Measurements from ENCODE around the gene CTAGE9. TPM values are rescaled to one million over a fixed set of nuclear protein-coding genes. Genes with fewer than 3 reads are reported as not detected.

Gene CTAGE9
- total RNA-seq, 3 donors from 2014 or later = not detected

DNA sequence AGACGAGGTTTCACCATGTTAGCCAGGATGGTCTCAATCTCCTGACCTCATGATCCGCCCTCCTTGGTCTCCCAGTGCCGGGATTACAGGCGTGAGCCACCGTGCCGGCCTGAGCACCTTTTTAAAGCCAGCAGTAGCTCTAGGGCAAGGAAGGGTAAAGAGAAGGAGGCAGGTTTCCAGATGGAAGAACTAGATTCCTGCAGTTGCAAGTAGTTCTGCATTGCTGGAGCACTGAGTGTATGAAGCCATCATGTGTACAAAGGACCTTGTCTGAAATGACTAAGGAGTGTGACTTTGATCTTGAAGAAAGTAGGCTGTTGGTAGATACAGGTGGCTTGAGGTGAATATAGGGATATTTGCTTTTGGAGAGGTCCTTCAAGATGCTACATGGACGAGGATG, 13.9 kb downstream of the CTAGE9 start:
- intact Hi-C loops (cut with DNase I, micrococcal nuclease) = loop anchor here (5.0 to 10.0 kb wide), 2 partner anchors 215 to 218 kb away; no protein-coding TSS in a partner anchor
- H3K9me3 ChIP-seq = no peaks in the 10 kb centered on the region
- DNase-seq (no peak), ATAC-seq (no peak)
- no peaks in the 10 kb centered on the region for H3K36me3 ChIP-seq (ENCODE audit: low read depth)
- TF ChIP-seq, protein P1, sequence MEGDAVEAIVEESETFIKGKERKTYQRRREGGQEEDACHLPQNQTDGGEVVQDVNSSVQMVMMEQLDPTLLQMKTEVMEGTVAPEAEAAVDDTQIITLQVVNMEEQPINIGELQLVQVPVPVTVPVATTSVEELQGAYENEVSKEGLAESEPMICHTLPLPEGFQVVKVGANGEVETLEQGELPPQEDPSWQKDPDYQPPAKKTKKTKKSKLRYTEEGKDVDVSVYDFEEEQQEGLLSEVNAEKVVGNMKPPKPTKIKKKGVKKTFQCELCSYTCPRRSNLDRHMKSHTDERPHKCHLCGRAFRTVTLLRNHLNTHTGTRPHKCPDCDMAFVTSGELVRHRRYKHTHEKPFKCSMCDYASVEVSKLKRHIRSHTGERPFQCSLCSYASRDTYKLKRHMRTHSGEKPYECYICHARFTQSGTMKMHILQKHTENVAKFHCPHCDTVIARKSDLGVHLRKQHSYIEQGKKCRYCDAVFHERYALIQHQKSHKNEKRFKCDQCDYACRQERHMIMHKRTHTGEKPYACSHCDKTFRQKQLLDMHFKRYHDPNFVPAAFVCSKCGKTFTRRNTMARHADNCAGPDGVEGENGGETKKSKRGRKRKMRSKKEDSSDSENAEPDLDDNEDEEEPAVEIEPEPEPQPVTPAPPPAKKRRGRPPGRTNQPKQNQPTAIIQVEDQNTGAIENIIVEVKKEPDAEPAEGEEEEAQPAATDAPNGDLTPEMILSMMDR (IDR thresholded peaks at IDR 0.05) = no peak
- no peak overlapping the region for H3K4me3 ChIP-seq
- no peaks in the 10 kb centered on the region for H3K4me1 ChIP-seq (ENCODE audit: low read depth)

DNA sequence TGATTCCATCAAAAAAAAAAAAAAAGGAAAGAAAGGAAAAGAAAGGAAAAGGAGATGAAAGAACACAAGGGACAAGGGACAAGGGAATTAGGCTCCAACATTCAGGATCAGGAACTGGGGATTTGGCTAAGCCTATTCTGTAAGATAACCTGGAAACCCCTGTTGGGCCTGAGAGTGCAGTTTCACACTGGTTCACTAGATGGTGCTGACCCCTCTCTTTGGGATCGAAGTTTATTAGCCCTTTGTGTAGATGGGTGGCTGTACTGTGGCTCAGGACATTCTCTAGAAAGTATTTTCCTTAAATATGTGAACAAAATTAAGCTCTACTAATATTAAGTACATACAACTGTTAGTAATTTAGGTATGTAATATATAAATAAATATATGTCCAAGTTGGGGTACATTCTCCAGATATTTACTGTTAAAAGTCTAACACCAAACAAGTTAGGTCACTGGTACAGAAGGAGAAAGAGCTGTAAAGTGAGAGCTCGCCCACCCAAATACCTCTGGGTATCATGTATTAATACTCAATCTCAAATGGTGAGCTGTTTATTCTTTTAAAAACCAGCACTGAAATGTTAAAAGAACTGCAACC, 15.9 kb downstream of the CTAGE9 start:
- Histone ChIP-seq H3K4me3 (no peak overlapping the region), H3K4me1 (ENCODE audit: low read depth) (no peaks in the 10 kb centered on the region), H3K9me3 (no peaks in the 10 kb centered on the region), H3K36me3 (ENCODE audit: low read depth) (no peaks in the 10 kb centered on the region)
- TF ChIP-seq, protein P1 (IDR thresholded peaks at IDR 0.05) = peak; percentile 64
- peak; percentile 85 for ATAC-seq
- intact Hi-C loops (cut with DNase I, micrococcal nuclease) = loop anchor here (5.0 to 10.0 kb wide), 2 partner anchors 217 to 220 kb away; no protein-coding TSS in a partner anchor
- peak in 1 of 3 donors; percentile 66 for DNase-seq

DNA sequence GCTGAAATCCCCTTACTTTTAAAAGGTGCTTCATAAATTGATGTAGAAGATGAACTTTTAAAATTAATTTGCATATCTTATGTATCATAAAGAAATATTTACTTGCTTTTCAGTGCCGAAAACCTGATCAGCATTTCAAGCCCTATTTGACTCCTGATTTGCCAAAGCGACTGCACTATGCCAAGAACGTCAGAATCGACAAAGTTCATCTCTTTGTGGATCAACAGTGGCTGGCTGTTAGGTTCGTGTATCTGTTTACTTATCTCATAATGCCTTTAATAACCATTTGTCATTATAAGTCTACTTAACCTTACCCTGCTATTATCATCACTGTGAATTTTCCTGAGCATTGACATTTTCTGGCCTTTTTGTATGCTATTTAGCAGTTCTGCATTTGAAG, 17.4 kb downstream of the CTAGE9 start:
- TF ChIP-seq, protein P1 (IDR thresholded peaks at IDR 0.05) = no peak
- DNase-seq (no peak), ATAC-seq (no peak)
- Histone ChIP-seq H3K36me3 (ENCODE audit: low read depth) (no peaks in the 10 kb centered on the region), H3K4me3 (no peak overlapping the region), H3K9me3 (no peaks in the 10 kb centered on the region), H3K4me1 (ENCODE audit: low read depth) (no peaks in the 10 kb centered on the region)
- intact Hi-C loops (cut with DNase I, micrococcal nuclease) = loop anchor here in 1 of 2 donors (10.0 kb wide), 1 partner anchor 221 kb away; no protein-coding TSS in a partner anchor

DNA sequence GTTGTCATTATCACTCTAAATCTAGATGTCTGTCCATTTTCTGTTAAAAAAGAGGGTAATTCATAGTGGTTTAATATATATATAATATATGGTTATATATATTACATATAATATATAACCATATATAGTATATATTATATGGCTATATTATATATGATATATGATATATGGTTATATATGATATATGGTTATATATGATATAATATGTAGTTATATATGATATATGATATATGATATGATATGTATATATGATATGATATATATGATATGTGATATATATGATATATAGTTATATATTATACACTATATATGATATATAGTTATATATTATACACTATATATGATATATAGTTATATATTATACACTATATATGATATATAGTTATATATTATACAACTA, 18.2 kb downstream of the CTAGE9 start:
- Histone ChIP-seq H3K9me3 (no peaks in the 10 kb centered on the region), H3K4me3 (no peak overlapping the region), H3K36me3 (ENCODE audit: low read depth) (no peaks in the 10 kb centered on the region), H3K4me1 (ENCODE audit: low read depth) (no peaks in the 10 kb centered on the region)
- ATAC-seq (no peak), DNase-seq (no peak)
- intact Hi-C loops (cut with DNase I, micrococcal nuclease) = loop anchor here in 1 of 2 donors (10.0 kb wide), 1 partner anchor 222 kb away; no protein-coding TSS in a partner anchor
- TF ChIP-seq, protein P1 (IDR thresholded peaks at IDR 0.05) = no peak

DNA sequence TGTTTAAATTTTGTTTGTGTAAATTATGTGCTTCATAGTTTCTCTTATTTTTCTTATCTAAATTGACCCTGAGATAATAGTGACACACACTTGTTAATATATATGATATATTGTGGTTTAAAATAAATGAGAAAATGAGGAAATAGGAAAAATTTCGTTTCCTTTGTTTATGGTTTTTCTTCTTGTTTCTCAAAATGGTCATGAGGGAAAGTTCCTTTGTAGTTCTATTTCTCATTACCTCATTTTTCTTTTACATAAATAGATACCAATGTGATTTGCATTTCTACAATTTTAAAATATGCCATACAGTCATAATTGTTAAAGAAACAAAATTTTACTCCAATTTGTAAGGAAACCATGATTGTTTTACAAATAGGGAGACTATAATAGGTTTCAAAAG, 18.8 kb downstream of the CTAGE9 start:
- no peak for ATAC-seq
- intact Hi-C loops (cut with DNase I, micrococcal nuclease) = loop anchor here in 1 of 2 donors (10.0 kb wide), 1 partner anchor 223 kb away; no protein-coding TSS in a partner anchor

More for the DNA sequence above, 18.8 kb downstream of the CTAGE9 start:
- Histone ChIP-seq H3K36me3 (ENCODE audit: low read depth) (no peaks in the 10 kb centered on the region), H3K9me3 (no peaks in the 10 kb centered on the region), H3K4me1 (ENCODE audit: low read depth) (no peaks in the 10 kb centered on the region), H3K4me3 (no peak overlapping the region)
- TF ChIP-seq, protein P1 (IDR thresholded peaks at IDR 0.05) = no peak
- no peak for DNase-seq

Data from mucosa of descending colon (tissue), 3 donors.